Stimulated activated CD8-positive, alpha-beta memory T cell treated with anti-CD3 and anti-CD28 coated beads, Interleukin-7, amount 100 ng/mL, for 48 hours (primary cell): ENCODE measurements around the gene PSEN1.
"Not testable (repeated sequence)": the region's sequence is repeated elsewhere in the genome, so short reads cannot be mapped to it uniquely, and the experiment has no call there.

Experiments used
- DNase-seq, 2 donors: peaks; one replicate each; pipeline ENCODE4 v3.0.0-alpha.2; 2020; ENCODE audit warnings: low read depth in 1 of 2; ENCODE audit errors: extremely low read depth in 1 of 2

PSEN1 gene

DNA sequence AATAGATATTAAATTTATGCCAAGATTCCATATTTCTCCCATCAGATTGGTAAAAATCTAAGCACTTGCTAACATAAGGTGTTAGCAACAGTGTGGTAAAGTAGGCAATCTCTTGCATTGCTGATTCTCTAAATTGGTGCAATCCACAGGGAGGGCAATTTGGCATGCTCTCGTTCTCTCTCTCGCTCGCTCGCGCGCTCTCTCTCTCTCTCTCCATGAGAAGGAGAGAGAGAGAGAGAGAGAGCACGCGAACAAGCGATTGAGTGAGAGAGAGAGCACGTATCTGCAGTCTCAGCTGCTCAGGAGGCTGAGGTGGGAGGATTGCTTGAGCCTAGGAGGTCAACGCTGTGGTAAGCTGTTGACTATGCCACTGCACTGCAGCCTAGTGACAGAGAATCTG, 25.9 kb downstream of the PSEN1 start:
- DNase-seq, result no peak

DNA sequence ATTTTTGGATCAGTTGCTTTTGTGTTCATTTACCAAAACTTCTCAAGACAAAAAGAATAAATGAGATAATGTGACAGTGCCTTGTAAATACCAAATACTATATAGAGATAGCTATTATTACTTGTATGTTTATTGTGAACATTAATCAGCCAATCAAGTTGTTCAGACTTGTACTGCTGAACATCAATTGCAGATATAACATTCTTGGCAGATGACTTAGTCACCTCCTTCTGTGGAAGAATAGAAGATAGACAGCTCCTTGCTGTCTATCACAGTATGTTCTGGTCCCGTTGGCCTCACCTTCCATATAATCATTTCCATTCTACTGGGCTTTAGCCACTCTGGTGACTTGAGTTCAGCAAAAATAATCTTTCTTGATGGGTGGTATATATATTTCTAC, 30.1 kb downstream of the PSEN1 start:
- no peak for DNase-seq

DNA sequence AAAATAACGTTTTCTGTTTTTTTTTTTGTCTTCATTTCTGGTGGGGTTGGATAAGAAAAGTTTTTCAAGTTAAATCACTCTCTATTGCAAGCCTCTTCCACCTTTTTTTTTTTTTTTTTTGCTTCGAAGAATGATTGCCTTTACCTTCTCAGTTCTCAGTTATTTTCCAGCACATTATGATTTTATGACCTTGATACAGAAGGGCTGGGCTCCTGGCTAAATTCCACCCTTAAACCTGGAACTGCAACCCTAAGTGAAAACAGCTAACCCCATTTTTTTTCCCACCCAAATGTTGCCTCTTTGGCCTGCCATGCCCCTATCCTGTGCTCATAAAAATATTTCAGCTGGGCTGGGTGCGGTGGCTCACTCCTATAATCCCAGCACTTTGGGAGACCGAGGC, 31.4 kb downstream of the PSEN1 start:
- DNase-seq, result no peak

DNA sequence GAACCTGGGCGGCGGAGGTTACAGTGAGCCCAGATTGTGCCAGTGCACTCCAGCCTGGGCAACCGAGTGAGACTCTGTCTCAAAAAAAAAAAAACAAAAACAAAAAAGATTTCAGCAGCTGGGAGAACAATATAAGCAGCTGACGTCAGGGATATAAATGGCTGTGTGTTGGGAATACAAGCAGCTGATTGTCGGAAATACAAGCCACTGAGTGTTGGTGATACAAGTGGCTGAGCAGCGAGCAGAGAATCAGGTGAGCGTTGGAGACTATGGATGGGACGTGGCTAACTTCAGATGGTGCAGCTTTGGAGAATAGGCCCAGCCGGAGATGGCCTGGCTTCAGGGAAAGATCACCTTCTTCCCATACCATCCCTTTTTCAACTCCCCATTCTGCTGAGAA, 32.0 kb downstream of the PSEN1 start:
- DNase-seq, result no peak

DNA sequence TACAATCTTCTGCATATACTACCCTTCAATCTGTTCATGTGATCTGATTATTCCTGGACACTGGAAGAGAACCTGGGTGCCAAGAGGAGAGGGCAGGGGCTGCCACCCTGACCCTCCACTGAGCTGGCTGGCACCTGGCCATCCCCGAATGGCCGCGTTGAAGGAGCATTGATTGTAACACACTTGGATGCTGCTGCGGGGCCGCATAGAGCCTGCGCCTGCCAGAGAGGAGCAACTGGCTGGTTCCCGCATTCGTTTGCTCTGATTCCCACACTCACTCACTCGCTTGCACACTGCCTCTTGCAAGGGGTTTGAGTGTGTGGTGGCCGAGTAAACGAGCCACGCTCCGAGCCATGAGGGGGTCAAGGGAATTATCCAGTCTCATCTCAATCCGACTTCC, 32.4 kb downstream of the PSEN1 start:
- no peak for DNase-seq

DNA sequence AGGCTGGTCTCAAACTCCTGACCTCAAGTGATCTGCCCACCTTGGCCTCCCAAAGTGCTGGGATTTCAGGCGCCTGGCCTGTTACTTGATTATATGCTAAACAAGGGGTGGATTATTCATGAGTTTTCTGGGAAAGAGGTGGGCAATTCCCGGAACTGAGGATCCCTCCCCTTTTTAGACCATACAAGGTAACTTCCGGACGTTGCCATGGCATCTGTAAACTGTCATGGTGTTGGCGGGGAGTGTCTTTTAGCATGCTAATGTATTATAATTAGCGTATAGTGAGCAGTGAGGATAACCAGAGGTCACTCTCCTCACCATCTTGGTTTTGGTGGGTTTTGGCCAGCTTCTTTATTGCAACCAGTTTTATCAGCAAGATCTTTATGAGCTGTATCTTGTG, 33.5 kb downstream of the PSEN1 start:
- not testable (repeated sequence) for DNase-seq

DNA sequence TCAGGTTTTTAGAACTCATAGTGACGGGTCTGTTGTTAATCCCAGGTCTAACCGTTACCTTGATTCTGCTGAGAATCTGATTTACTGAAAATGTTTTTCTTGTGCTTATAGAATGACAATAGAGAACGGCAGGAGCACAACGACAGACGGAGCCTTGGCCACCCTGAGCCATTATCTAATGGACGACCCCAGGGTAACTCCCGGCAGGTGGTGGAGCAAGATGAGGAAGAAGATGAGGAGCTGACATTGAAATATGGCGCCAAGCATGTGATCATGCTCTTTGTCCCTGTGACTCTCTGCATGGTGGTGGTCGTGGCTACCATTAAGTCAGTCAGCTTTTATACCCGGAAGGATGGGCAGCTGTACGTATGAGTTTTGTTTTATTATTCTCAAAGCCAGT, 34.4 kb downstream of the PSEN1 start:
- no peak for DNase-seq

DNA sequence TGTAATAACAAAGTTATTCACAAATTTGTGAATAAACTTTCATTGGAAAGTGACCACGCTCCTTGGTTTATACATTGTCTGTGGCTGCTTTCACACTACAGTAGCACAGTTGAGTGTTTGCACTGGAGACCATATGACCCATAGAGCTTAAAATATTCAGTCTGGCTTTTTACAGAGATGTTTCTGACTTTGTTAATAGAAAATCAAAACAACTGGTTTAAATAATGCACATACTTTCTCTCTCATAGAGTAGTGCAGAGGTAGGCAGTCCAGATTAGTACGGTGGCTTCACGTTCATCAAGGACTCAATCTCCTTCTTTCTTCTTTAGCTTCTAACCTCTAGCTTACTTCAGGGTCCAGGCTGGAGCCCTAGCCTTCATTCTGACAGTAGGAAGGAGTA, 36.2 kb downstream of the PSEN1 start:
- no peak for DNase-seq

DNA sequence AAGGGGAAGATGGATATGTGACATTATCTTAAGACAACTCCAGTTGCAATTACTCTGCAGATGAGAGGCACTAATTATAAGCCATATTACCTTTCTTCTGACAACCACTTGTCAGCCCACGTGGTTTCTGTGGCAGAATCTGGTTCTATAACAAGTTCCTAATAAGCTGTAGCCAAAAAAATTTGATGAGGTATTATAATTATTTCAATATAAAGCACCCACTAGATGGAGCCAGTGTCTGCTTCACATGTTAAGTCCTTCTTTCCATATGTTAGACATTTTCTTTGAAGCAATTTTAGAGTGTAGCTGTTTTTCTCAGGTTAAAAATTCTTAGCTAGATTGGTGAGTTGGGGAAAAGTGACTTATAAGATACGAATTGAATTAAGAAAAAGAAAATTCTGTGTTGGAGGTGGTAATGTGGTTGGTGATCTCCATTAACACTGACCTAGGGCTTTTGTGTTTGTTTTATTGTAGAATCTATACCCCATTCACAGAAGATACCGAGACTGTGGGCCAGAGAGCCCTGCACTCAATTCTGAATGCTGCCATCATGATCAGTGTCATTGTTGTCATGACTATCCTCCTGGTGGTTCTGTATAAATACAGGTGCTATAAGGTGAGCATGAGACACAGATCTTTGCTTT, 36.9 kb downstream of the PSEN1 start:
- DNase-seq, result no peak

DNA sequence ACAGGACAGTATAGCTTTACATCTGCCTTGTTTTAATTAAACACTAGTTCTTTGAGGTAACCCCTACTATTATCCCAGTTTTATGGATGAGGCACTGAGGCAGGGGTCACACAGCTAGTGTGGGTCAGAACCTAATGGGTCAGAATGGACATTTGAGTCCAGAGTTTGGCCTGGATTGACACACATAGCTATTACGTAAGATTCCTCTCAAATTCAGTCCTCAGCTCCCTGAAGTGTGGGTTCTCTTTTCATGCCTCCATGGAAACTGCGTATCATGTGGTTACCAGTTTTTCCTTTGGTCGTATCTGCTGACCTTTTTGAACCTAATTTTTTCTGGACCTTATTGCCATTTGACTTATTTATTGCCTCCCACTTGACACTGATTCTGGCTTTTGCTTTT, 40.4 kb downstream of the PSEN1 start:
- no peak for DNase-seq

DNA sequence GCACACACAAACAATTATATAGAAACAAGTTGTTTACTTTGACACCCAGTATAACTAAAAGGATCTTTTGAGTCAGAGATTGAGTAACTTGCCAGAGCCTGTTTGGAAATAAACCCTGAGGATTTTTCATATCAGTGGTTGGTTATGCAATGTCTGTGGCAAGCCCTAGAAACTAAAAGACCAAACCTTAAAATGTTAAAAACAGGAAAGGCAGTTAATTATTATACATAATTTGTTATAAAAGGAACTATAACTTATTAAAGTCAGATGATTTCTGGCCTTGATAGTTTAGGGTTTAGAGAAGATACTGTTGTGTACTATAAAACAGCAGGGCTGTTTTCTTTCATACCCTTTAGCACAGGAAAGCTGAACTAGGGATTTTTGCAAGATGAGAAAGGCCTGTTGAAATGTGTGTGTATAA, 44.1 kb downstream of the PSEN1 start:
- DNase-seq, result no peak

DNA sequence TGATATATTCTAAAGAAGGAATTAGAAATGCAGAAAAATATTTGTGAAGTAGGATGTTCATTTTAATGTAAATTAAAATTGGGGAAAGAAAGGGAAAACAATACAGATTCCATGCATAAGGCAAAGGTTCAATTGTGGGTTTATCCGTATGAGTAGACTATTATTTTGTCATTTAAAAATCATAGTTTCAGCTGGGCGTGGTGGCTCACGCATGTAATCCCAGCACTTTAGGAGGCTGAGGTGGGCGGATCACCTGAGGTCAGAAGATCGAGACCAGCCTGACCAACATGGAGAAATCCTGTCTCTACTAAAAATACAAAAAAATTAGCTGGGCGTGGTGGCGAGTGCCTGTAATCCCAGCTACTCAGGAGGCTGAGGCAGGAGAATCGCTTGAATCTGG, 44.7 kb downstream of the PSEN1 start:
- DNase-seq, result not testable (repeated sequence)

DNA sequence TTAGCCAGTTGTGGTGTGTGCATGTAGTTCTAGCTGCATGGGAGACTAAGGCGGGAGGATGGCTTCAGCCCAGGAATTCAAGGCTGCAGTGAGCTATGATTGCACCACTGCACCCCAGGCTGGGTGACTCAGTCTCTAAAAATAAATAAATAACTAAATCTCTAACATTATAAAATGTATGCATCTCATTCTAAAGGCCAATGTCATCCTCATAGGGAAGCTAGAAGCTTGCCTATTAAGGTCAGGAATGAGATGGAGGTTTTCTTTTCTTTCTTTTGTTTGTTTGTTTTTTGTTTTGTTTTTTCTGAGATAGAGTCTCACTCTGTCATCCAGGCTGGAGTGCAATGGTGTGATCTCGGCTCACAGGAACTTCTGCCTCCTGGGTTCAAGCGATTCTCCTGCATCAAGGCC, 52.2 kb downstream of the PSEN1 start:
- no peak for DNase-seq

DNA sequence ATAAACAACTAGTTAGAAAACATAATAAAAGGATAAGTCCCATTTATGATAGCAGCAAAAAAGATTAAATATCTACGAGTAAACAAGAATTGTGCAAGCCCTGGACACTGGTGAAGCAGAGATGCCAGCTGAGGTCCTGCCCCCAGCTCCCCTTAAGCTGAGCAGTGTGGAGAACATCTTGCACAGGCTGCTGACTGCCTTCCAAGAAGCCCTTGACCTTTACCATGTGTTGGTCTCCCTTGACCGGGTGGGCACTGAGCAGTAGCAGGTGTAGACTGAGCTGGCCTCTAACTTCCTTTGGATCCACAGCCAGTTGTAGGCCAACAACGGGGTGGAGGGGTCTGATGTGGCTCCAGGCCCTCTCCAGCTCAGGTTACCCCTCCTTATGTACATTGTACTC, 53.3 kb downstream of the PSEN1 start:
- no peak for DNase-seq

DNA sequence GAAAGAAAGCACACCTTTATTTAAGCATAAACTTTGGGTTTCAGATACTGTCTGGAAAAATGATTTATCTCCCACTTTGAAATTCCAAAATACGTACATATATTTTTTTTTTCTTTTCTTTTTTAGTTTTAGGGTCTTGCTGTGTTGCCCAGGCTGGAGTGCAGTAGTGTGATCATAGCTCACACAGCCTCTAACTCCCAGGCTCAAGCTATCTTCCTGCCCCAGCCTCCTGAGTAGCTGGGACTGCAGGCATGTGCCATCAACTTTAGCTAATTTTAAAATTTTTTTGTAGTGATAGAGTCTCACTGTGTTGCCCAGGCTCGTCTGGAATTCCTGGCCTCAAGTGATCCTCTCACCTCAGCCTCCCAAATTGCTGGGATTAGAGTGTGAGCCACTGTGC, 55.1 kb downstream of the PSEN1 start:
- DNase-seq, result no peak

DNA sequence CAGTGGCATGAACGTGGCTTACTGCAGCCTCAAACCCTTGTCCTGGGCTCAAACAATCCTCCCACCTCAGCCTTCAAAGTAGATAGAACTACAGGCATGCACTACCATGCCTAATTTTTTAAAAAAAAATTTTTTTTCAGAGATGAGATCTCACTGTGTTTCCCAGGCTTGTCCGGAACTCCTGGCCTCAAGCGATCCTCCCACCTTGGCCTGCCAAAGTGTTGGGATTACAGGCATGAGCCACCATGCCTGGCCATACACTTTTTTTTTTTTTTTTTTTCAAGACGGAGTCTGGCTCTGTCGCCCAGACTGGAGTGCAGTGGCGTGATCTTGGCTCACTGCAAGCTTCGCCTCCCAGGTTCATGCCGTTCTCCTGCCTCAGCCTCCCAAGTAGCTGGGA, 58.0 kb downstream of the PSEN1 start:
- DNase-seq, result not testable (repeated sequence)

DNA sequence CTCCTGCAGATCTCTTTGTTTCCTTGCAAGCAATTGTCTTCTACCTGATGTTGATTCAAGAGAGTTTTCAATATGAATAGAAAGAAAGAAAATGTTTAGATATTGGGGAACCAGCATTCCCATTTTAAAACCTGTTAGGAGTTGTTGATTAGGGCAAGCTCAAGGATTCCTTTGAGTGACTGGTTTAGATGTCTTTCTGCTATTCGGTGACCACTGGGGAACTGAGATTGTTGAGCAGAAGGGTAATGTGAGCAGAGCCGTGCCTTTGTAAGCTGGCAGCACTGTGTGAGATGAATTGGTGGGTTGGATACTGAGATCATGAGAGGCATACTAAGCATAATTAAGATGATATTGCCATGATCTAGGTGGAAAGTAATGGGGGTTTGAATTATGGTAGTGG, 61.9 kb downstream of the PSEN1 start:
- no peak for DNase-seq

DNA sequence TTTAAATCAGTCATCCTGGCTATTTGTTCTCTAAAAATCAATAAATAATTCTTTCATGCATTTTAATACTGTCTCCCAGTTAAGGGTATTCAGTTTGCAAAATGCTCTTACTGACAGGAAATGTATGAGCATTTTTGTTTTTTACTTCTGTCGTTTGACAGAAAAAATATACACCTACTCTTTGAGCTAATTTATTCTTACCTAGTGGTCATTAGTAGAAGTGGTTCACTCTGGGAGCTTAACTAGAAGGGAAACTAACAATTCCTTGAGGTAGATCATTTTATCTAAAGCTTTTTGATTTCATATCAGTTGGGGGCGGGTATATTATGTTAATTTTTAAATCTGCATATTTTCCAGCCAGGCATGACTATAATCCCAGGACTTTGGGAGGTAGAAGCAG, 67.2 kb downstream of the PSEN1 start:
- DNase-seq, result no peak

DNA sequence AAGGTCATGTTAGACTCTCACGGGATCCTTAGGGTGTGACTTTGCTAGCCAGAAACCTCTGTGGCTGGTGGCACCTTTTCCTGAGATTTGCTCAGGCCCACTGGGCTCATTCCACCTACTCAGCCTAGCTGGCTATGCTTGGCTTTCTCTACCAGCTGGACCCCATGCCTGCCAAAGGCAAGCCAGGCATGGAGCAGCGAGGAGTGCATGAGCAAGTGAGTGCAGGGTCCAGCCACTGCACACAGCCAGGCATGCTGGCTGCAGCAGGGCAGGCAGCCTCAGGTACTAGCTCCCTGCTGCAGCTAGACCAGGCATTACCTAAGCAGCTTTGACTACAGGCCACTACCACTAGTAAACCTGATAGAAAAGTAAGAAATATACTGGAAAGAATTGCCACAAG, 71.3 kb downstream of the PSEN1 start:
- no peak for DNase-seq

DNA sequence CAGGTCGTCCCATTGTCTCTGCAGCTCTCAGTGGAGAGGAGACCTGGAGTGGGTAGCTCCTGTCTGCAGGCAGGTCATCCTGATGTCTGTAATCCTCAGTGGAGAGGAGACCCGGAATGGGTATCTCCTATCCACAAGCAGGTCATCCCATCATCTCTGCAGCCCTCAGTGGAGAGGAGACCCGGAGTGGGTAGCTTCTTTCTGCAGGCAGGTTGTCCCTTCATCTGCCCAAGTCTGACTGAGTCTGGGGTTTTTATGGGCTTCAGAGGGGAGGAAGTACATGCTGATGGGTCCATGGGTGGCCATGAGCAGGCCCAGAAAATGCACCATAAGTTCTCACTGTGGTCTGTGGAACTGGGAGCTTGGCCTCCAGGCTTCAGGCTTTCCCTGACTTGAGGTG, 72.1 kb downstream of the PSEN1 start:
- DNase-seq, result no peak

DNA sequence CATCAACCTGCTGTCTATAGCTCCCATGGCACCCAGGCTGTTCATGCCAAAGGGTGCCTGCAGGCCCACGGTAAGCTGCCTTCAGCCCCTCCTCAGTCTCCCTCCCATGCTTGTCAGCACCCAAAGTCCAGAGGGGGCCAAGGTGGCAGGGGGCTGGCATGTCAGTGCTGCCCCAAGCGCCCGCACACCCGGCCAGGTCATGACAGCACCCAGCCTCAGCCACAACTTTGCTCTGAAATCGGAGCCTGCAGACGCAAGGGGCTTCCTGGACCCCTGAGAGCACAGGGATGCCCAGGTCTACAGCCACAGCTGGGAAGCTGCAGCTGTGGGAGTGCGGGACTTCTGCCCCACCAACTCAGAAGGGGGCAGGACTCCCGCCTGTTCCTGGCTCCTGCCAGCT, 72.5 kb downstream of the PSEN1 start:
- DNase-seq, result no peak

DNA sequence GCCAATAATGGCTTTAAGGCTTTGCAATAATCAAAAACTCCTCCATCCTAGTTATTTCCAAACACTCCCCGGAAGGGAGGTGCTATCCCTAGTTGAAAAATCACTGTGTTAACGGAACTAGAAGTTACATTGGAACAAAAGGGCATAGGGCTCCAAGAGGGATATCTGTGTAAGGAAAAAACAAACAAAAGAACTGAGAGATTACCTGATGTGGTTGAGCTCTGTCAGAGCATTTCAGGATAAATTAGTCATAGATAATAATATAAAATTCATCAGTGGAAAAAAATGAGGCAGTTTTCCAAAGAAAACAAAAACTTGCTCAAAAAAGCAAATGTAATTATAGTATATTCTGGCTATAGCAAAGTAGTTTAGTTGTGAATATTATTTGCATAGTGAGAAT, 73.6 kb downstream of the PSEN1 start:
- DNase-seq, result no peak

DNA sequence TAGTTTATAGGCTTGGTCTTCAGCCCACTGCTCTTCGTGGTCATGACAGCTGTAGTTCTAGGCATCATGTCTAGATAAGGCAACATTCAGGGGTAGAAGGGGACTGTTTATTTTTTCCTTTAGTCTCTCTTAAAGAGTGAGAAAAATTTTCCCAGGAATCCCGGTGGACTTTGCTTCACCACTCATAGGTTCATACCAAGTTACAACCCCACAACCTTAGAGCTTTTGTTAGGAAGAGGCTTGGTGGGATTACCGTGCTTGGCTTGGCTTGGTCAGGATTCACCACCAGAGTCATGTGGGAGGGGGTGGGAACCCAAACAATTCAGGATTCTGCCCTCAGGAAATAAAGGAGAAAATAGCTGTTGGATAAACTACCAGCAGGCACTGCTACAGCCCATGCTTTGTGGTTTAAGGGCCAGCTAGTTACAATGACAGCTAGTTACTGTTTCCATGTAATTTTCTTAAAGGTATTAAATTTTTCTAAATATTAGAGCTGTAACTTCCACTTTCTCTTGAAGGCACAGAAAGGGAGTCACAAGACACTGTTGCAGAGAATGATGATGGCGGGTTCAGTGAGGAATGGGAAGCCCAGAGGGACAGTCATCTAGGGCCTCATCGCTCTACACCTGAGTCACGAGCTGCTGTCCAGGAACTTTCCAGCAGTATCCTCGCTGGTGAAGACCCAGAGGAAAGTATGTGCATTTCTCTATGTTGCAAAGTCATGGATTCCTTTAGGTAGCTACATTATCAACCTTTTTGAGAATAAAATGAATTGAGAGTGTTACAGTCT, 75.1 kb downstream of the PSEN1 start:
- no peak for DNase-seq
